Right lung (tissue), 5 donors: ENCODE results near the gene F2RL1. TPM values are rescaled to one million over a fixed set of nuclear protein-coding genes. Genes with fewer than 3 reads are reported as not detected.
"Not testable (repeated sequence)": the region's sequence is repeated elsewhere in the genome, so short reads cannot be mapped to it uniquely, and the experiment has no call there.

Experiments
- DNase-seq, 2 donors: peaks; one replicate each; pipeline ENCODE4 v3.0.0-alpha.2; 2013
- polyA plus RNA-seq, 5 donors: library from polyadenylated mRNA; unstranded; fragments of 120-200 nt; gene quantifications; one replicate each; pipeline versions ENCODE4 v1.2.1 to v1.2.3, GENCODE V29; 2013; ENCODE audit warnings: inconsistent platforms in 1 of 5, low replicate concordance in 1 of 5; ENCODE audit not compliant: insufficient read length in 5 of 5, insufficient read depth in 1 of 5

Gene F2RL1
- polyA plus RNA-seq, 5 donors, result 8.8 to 10.2 (median 9.7) TPM

DNA sequence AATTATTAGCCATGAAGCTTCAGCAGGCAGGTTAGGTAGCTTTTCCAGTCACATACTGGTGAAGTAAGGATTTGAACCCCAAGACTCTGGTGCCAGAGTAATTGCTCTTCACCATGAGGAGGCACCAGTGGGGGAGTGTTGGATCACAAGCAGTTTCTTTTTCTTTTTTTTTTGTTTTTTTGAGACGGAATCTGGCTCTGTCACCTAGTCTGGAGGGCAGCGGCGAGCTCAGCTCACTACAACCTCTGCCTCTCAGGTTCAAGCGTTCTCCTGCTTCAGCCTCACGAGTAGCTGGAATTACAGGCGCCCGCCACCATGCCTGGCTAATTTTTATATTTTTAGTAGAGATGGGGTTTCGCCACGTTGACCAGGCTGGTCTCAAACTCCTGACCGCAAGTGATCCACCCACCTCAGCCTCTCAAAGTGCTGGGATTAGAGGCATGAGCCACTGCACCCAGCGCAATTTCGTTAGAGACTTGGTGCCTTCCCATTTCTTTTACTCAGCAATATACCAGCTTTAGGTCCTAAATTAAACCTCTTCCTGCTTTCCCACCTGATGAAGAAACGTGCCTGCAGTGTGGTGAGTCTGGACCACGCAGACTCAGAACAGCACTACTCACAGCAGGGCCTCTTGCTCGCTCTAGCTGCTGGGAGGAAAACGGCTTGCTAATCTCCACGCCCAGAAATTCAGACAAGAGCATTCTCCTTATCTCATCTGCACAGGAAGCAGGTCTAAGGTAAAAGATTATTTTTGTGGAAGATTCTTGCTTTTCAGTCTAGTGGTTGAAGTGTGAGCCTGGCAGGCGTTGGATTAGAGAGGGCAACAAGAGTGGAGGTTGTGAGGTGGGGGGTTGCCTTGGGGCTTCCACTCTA is 30.8 kb downstream of the F2RL1 start, which contains the start of gene S100Z:
Gene S100Z, plus strand, starts transcription at position 596 of the 873 bp plus-strand sequence. CDS start 25,346 bp downstream, outside the sequence.
- DNase-seq, result no peak

DNA sequence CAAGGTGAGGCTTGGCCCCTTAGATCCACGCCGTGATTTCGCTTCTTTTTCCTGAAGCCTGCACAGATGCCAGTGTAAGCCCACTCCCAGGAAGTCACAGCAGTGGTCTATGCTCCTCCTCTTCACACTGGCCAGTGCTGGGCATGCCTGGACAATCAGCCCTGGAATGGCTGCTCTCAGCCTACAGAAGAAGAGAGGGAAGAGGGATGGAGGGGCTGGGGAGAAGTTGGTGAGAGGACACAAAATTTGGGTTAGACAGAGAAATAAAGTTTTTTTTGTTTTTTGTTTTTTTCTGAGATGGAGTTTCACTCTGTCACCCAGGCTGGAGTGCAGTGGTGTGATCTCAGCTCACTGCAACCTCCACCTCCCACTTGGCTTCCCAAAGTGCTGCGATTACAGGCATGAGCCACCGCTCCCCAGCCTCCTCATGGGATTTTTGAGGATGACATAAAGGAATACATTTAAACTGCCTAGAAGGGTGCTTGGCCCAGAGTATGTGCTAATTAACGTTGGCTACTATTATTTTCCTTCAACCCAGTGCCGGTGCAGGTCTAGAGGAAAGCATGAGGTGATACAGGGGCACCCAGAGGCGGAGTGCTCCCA is 31.8 kb downstream of the F2RL1 start:
- no peak for DNase-seq

DNA sequence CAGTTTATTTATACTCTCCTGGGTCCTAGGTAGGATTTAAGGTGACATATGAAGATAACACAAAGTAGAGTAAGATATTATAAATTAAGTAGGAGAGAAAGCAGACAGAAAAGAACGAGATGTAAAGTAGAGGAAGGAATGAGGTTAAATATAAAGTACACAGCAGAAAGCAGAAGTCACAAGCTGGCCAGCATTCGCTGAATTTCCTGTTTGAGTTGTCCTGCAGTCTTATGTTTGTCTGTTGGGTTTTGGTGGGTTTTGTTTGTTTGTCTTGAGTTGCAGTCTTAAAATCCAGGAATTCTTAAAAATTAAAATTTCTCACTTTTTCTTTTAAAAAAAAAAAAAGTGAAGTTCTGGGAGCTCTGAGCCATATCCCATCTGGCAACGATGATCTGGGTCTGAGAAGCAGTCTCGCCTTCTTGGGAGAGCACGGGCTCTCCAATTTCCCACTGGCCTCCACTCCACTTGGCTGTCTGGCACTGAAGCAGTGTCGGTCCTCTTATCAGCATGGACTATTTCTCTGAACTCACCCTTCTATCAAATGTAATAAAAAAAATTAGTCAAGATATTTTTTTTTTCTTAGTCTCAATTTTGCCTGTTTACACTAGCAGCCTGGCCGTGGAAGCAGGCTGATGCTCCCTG is 33.0 kb downstream of the F2RL1 start:
- no peak for DNase-seq

DNA sequence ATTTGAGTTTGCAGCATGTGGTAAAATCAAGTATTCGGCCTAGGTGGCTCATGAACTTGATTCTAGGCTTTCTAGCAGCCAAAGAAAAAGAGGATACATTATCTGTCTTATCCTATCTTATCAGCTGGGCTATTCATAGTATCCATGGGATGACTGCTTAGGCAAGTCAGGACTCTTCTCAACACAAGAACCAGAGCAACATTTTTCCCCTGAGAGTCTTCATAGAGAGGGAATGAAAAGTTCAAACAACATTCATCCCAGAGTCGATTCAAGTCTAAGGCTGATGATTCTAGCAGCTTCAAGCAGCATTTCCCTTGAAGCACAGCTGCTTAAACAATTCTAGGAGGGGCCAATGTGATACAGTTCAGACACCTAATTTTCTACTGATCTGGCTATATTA is 33.9 kb downstream of the F2RL1 start:
- no peak for DNase-seq

DNA sequence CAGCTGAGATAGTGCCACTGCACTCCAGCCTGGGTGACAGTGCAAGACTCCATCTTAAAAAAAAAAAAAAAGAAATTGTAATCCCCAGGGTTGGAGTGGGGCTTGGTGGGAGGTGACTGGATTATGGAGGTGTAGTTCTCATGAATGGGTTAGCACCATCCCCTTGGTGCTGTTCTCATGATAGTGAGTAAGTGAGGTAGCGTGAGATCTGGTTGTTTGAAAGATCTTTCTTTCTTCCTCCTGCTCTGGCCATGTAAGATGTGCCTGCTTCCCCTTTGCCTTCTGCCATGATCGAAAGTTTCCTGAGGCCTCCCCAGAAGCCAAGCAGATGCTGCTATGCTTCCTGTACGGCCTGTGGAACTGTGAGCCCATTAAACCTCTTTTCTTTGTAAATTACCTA is 34.9 kb downstream of the F2RL1 start:
- not testable (repeated sequence) for DNase-seq

DNA sequence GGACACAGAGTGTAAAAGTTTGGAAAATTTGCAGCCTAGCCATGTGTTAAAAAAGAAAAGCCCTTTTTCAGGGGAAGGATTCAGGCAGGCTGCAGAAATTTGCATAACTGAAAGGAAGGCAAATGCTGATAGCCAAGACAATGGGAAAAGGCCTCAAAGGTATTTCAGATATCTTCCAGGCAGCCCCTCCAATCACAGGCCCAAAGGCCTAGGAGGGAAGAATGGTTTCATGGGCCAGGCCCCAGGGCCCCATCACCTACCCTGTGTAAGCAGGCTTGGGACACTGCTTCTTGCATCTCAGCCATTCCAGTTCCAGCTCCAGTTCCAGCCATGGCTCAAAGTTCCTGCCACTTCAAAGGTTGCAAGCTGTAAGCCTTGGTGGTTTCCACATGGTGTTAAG is 35.8 kb downstream of the F2RL1 start:
- no peak for DNase-seq

DNA sequence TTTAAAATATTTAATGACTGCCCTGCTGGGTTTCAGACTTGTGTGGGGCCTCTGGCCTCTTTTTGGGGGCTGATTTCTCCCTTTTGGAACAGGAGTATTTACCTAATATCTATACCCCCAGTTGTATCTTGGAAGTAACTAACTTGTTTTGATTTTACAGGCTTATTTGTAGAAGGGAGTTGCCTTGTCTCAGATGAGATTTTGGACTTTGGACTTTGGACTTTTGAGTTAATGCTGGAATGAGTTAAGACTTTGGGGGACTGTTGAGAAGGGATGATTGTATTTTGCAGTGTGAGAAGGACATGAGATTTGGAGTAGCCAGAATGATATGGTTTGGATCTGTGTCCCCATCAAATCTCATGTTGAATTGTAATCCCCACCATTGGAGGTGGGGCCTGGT is 36.7 kb downstream of the F2RL1 start:
- DNase-seq, result not testable (repeated sequence)

DNA sequence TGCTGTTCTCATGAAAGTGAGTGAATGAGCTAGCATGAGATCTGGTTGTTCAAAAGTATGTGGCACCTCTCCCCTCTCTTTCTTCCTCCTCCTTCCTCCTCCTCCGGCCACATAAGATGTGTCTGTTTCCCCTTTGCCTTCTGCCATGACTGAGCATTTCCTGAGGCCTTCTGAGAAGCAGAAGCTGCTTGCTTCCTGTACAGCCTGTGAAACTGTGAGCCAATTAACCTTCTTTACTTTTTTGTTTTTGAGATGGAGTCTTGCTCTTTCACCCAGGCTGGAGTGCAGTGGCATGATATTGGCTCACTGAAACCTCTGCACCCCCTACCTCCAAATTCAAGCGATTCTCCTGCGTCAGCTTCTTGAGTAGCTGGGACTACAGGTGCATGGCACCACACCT is 37.1 kb downstream of the F2RL1 start:
- no peak for DNase-seq

DNA sequence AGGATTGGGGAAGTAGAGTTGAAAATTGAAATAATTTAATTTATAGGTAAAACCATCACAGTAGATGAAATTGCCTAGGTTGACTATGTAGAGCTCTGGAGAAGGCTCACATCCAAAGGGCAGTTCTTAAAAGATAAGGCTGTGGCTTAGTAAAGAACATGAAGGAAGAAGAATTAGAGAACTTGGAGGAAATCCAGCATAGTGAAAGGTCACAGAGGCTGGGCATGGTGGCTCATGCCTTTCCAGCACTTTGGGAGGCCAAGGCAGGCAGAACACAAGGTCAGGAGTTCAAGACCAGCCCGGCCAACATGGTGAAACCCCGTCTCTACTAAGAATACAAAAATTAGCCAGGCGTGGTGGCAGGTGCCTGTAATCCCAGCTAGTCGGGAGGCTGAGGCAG is 38.0 kb downstream of the F2RL1 start:
- DNase-seq, result not testable (repeated sequence)

DNA sequence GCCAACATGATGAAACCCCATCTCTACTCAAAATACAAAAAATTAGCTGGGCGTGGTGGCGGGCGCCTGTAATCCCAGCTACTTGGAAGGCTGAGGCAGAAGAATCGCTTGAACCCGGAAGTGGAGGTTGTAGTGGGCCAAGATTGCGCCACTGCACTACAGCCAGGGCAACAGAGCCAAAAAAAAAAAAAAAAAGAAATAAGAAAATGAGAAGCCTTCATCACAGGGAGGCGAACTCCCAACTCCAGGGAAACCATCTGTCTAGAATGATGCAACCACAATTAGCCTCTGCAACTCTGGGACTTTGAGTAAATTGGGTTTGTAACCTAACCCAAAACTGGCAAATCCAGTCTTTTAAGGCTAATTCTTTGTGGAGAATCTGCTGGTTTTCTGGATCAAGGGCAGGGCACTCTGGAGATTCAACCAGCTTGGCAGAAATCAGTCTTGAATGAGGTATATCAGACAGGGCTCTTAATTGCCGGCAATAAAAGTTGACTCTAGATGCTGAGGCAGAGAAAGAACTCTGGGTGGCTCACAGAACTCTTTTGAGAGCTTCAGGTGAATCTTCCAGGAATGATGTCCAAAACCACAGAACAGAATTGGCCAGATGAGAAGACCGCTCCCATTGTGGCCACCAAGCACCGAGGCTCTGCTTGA is 40.9 kb downstream of the F2RL1 start:
- DNase-seq, result no peak

DNA sequence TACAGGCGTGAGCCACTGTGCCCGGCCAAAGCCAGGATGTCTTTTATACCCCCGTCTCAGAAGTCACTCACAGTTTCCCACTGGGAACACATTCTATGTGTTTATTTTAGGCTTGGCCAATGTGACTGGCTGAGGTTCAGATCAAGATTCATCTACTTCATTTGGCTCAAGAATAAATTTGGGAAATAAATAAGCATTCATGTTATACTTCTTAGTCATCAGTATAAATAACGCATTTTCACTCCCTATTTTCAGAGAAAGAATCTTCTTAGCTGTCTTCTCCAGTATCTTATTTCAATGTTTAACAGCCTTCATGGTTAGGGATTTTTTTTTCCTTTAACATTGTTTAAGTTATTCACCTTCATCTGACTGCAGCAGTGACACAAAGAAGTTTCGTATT is 42.8 kb downstream of the F2RL1 start:
- DNase-seq, result no peak

DNA sequence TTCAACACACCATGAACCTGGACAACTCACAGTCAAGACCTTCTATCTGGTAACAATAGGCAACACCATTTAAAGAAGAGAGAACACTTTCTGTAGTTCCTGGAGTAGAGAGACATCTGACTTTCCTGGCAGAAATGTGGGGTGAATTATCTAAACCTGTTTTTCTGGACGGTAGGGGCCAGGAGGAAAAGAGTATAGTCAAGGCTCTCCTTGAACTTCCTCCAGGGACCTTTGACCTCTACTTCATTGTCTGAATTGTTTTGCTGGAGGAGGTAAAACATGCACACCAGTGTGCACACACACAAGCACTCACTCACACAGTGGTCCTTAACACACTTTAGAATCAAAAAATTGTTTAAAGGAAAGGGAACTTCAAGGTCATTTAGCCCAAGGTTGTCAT is 44.2 kb downstream of the F2RL1 start:
- no peak for DNase-seq

DNA sequence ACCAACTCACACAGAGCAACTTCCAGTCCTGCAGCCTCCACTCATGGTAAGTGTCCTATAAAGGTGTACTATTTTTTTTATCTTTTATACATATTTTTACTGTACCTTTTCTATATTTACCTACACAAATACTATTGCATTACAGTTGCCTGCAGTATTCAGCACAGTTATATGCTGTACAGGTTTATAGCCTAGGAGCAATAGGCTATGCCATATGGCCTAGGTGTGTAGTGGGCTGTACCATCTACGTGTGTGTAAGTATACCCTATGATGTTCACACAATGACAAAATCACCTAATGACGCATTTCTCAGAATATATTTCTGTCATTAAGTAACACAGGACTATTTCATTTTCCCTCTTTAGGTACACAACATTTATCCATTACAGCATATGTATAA is 47.7 kb downstream of the F2RL1 start:
- DNase-seq, result no peak

DNA sequence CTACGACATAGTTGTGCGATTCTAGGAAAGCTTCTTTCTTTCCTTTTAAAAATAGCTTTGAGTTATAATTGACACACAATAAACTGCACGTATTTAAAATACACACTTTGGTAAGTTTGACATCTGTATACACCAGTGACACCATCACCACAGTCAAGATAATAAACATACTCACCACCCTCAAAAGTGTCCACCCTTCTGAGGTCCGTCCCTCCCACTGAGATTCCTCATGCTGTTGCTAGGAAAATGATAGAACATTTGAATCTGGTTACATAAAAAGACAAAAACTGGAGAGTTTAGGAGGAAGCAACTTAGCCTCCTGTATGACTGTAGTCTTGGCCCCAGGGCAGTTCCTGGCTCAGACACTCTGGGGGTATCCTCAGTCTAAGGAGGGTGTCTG is 48.2 kb downstream of the F2RL1 start:
- DNase-seq, result no peak

DNA sequence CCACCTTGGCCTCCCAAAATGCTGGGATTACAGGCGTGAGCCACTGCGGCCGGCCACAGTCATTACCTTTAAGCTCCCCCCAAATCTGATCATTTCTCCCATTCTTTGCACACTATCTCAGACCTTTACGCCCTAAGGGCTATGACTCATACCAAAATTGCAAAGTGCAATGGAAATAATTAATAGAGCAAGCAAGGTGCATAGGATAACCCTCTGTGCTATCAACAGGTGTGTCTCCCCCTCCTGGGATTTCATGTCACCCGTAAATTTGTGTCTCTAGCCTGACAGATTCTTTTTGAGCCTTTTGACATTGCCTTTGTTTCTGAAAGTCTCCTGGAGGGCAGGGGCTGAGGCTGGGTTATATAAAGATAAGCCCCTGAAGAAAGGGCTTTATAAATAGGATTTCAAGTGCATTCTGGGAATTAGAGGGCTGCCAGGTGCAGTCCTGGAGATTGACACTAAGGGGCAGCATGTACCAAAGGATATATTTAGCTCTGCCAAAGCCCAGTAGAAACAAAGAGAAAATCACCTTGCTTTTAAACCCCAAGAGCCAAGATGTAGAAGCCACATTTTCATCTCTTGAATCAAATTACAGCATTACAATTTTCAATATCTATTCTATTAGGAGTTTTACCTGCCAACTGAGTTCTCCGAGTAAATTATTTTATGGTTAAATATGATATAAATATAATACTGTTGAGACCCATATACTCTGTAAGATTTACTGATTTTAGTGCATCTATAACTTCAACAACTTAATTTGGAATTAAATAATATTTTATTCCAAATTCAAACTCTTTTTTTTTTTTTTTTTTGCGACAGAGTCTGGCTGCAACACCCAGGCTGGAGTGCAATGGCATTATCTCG is 49.2 kb downstream of the F2RL1 start:
- DNase-seq, result peak; percentile 25 to 63

DNA sequence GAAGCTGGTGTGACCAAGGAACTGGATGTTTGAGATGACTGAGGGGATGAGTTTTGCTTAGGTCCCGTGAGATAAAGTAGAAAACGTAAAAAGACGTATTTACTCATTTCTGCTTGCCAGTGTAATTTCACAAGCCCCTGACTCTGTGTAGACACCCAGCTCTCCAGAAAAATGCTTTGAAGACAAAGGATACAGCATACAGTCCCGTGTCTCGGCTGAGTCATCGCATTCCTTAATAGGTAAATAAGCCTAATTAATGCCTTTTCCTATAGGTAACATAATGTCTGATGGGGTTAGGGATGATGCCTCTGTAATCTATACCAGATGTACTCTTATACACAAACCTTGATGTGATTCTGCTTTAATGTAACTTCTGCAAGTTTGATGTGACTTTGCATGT is 51.2 kb downstream of the F2RL1 start:
- no peak for DNase-seq

DNA sequence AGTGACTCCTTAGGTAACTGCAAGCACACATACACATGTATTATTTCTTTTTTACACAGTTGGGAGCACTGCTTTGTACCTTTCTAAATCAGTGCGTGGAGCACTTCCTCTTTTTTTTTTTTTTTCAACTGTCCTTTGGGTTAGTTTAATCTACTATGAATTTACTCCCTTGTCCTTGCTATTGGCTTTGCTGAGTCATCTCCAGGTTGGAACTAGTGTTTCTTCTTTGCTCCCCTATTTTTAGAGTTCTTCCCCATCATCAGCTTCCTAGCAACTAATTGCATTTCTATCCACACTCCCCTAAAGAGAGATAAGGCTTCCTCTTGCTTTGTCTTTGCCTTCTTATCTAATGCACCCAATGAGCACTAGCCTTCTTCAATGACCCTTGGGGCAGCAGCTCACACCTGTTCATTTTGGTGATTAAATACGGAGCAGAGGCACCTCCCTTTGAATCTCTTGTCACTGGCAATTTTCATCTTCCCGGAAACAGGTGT is 55.3 kb downstream of the F2RL1 start:
- DNase-seq, result no peak
